Neuron (in vitro differentiated cells): ENCODE measurements around the gene PARP1.

Experiments used
- H2AFZ ChIP-seq: one replicate; pipeline ENCODE4 v1.6.1; 2013; ENCODE audit warnings: low read depth, mild to moderate bottlenecking, inconsistent platforms, low read length, moderate library complexity
- H3K27me3 ChIP-seq: one replicate; pipeline ENCODE4 v1.6.1; 2013; ENCODE audit warnings: low read length; ENCODE audit not compliant: insufficient read depth
- H3K36me3 ChIP-seq: one replicate; pipeline ENCODE4 v1.6.1; 2013; ENCODE audit warnings: low read length; ENCODE audit not compliant: insufficient read depth
- H3K4me1 ChIP-seq: one replicate; pipeline ENCODE4 v1.6.1; 2013; ENCODE audit warnings: low read length; ENCODE audit not compliant: insufficient read depth
- H3K4me3 ChIP-seq: 2 replicates; pipeline ENCODE4 v1.5.1; 2013; ENCODE audit warnings: mild to moderate bottlenecking, low read length, moderate library complexity
- H3K9me3 ChIP-seq: one replicate; pipeline ENCODE4 v1.6.1; 2013; ENCODE audit warnings: low read length

The PARP1 gene

DNA sequence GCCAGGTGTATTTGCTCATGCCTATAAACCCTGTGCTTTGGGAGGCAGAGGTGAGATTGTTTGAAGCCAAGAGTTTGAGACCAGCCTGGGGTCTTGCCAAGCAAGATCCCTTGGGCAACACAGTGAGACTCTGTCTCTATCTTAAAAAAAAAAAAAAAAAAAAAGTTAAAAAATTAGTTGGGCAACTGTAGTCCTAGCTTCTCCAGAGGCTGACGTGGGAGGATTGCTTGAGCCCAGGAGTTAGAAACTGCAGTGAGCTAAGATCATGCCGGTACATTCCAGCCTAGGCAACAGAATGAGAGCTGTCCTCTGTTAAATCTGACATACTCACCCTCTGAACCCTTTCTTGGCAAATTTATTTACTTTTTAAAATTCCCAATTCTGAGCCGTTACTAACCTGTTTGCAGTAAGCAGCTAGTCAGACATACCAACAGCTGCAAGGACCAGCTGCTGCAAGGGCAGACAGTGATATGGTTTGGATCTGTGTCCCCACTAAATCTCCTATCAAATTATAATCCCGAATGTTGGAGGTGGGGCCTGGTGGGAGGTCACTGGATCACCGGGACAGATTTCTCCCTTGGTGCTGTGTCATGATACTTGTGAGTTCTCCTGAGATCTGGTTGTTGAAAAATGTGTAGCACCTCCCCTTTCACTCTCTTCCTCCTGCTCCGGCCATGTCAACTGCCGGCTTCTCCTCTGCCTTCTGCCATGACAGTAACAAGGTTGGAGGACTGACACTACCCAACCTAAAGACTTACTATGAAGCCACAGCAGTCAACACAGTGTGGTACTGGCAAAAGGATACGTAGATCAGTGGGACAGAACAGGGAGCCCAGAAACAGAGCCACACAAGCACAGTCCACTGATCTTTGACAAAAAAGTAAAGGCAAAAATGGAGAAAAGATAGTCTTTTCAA is 10.6 kb downstream of the PARP1 start:
- Histone ChIP-seq H3K9me3 (peaks cover 3% of the 10 kb centered on the region), H3K4me1 (no peaks in the 10 kb centered on the region), H3K4me3 (no peak overlapping the region), H2AFZ (no peak overlapping the region), H3K27me3 (no peaks in the 10 kb centered on the region), H3K36me3 (peaks cover 81% of the 10 kb centered on the region)

DNA sequence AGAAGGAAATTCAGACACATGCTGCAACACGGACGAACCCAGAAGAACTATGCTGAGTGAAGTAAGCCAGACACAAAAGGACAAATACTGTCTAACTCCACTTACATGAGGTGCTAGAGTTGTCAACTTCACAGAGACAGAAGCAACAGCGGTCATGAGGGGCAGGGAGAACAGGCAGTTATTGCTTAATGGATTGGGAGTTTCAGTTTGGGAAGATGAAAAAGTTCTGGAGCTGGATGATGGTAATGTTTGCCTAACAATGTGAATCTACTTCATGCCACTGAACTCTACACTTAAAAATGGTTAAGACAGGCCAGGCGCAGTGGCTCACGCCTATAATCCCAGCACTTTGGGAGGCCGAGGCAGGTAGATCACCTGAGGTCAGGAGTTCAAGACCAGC is 12.1 kb downstream of the PARP1 start:
- Histone ChIP-seq H3K9me3 (peaks cover 3% of the 10 kb centered on the region), H2AFZ (no peak overlapping the region), H3K4me1 (no peaks in the 10 kb centered on the region), H3K27me3 (no peaks in the 10 kb centered on the region), H3K4me3 (no peak overlapping the region), H3K36me3 (peaks cover 80% of the 10 kb centered on the region)

DNA sequence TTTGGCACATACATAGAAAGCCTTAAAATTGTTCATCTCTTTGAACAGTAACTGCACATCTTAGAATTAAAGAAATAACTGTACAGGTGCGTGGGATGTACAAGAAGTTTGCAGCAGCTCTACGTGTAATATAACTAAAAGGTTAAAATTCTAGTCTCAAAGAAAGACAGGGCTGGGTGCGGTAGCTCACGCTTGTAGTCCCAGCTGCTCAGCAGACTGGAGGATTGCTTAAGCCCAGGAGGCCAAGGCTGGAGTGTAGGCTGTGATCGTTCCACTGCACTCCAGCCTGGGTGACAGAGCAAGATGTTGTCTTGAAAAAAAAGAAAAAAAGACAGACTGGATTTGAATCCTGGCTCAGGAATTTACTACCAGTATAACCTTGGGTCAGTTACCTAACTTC is 13.4 kb downstream of the PARP1 start:
- no peak overlapping the region for H2AFZ ChIP-seq
- H3K4me3 ChIP-seq, result no peak overlapping the region
- H3K27me3 ChIP-seq, result no peaks in the 10 kb centered on the region
- H3K36me3 ChIP-seq, result peaks cover 81% of the 10 kb centered on the region
- no peaks in the 10 kb centered on the region for H3K4me1 ChIP-seq
- peaks cover 2% of the 10 kb centered on the region for H3K9me3 ChIP-seq

DNA sequence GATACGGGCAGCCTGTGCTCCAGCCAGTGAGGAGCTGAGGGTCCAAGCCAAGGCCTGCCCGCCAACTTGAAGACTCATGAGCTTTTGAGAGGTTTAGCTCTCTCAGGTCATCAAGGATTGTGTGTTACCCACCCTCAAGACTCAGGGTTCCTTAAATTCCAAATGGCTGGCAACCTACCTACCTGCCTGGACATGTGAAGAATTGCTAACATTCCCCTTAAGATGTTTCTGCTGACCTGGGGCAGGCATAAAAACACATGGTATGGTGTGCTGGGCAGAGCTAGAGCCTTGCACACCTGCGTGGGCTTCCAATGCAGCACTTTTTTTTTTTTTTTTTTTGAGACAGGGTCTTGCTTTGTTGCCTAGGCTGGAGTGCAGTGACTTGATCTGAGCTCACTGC is 17.2 kb downstream of the PARP1 start:
- Histone ChIP-seq H3K9me3 (no peaks in the 10 kb centered on the region), H3K4me3 (no peak overlapping the region), H3K4me1 (no peaks in the 10 kb centered on the region), H2AFZ (no peak overlapping the region), H3K27me3 (no peaks in the 10 kb centered on the region), H3K36me3 (peaks cover 90% of the 10 kb centered on the region)

DNA sequence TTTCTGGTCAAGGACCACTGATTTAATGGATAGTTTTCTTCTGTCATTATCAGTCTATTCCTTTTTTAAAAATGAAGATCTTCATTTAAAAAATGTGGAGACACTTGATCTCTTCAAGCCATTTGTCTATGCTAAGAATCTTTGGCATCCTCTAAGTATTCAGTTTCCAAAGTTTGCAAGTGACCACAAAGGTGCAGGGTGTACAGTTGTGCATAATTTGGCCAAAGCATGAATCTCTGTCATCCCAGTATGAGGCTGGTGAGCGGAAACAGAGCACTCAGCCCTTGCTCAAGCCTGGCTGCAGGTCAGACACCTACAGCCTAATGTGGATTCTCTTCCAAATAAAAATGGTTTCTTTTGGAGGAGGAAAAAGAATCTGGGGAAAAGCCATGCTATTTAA is 19.8 kb downstream of the PARP1 start:
- Histone ChIP-seq H3K4me1 (no peaks in the 10 kb centered on the region), H3K4me3 (no peak overlapping the region), H2AFZ (no peak overlapping the region), H3K27me3 (no peaks in the 10 kb centered on the region), H3K9me3 (no peaks in the 10 kb centered on the region), H3K36me3 (peaks cover 94% of the 10 kb centered on the region)

DNA sequence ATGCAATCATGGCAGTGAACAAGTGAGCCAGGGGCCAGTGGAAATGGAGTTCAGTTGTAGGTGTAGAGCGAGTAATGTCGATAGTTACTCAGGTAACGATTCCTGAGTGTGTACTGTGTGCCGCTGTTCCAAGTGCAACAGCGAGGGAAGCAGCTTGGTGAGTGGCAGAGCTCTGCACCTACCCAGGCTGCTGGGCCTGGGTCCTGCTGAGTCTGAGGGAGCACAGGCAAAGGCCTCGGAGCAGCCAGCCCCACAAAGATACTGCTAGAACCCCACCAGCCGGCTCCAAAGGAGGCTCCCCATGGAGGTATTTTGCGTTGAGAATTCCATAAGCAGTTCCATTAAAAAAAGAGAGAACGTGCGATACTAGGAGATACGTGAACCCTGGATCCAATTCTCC is 23.2 kb downstream of the PARP1 start:
- Histone ChIP-seq H3K4me1 (no peaks in the 10 kb centered on the region), H3K9me3 (no peaks in the 10 kb centered on the region), H3K27me3 (no peaks in the 10 kb centered on the region), H3K36me3 (peaks cover 96% of the 10 kb centered on the region), H2AFZ (no peak overlapping the region), H3K4me3 (no peak overlapping the region)

DNA sequence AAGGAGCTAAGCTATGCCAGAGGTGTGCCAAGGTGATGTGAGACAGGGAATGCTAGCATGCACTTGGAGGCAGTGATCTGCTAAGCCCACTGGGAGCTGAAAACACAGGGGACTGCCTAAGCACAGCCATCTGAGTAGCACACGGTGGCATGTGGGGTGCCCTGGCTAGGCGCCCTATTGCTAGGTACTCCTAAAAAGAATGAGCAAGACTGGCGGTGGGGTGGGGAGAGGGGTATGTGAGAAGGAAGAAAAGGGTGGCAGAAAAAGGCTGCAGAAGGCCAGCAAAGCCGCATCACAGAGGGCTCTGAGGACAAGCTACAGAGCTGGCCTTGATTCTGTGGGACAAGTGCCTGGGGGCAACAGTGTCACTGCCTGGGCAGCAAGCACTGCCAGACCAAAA is 23.9 kb downstream of the PARP1 start:
- Histone ChIP-seq H3K4me3 (no peak overlapping the region), H3K36me3 (peaks cover 96% of the 10 kb centered on the region), H3K4me1 (no peaks in the 10 kb centered on the region), H2AFZ (no peak overlapping the region), H3K9me3 (no peaks in the 10 kb centered on the region), H3K27me3 (no peaks in the 10 kb centered on the region)

DNA sequence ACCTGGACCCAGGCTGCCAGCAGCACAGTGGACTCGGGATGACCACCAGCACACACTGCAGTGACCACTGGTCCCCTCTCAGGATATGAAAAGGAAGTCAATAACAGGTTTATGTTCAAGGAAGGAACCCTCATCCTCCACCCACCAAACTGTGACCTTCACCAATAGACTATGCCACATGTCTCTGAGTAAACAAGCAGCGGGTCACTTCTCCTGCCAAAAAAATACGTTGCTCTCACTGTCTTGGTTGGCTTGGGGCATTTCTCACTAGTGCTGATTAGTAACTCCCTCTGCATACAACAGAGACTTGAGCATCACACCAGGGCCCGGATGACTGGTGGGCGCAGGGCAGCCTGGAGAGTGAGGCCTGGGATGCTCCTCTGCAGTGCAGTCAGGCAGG is 25.9 kb downstream of the PARP1 start:
- peaks cover 1% of the 10 kb centered on the region for H3K9me3 ChIP-seq
- H3K4me1 ChIP-seq, result no peaks in the 10 kb centered on the region
- no peak overlapping the region for H3K4me3 ChIP-seq
- H3K36me3 ChIP-seq, result peaks cover 96% of the 10 kb centered on the region
- no peak overlapping the region for H2AFZ ChIP-seq
- no peaks in the 10 kb centered on the region for H3K27me3 ChIP-seq

DNA sequence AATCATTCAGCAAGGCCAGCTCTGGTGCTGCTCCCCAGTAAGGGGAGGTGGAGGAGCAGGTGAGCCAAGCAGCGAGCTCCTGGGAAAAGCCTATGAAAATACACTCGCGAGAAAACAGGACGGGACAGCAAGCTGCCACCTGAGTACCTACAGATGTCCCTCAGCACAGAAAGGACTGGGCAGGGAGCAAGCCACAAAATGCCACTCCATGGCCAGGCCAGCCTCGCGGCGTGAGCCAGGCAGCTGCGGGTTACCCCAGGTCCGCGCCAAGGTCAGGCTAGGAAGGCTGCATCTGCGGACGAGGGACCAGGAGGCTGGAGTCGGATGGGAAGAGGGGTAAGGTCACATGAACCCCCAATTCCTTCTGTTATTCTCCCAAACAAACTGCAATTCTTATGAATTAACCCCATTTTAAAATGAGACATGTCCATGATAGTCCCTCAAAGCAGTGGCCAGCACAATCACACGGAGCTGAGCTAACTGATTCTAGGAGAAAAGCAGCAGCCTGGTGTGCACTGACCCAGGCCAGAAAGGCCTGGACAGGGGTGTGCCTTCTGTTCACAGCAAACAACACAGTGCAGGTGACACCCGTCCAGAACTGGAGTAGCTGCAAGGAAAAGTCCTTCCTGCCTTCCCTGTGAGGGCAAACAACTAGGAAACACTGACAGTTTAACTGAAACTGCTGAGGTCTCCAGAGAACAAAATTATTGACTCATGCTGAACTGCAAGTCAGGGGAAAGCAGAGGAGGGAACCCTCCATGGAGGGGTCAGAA is 26.5 kb downstream of the PARP1 start:
- H3K4me3 ChIP-seq, result no peak overlapping the region
- no peaks in the 10 kb centered on the region for H3K4me1 ChIP-seq
- H2AFZ ChIP-seq, result no peak overlapping the region
- peaks cover 98% of the 10 kb centered on the region for H3K36me3 ChIP-seq
- H3K9me3 ChIP-seq, result peaks cover 2% of the 10 kb centered on the region
- H3K27me3 ChIP-seq, result no peaks in the 10 kb centered on the region

DNA sequence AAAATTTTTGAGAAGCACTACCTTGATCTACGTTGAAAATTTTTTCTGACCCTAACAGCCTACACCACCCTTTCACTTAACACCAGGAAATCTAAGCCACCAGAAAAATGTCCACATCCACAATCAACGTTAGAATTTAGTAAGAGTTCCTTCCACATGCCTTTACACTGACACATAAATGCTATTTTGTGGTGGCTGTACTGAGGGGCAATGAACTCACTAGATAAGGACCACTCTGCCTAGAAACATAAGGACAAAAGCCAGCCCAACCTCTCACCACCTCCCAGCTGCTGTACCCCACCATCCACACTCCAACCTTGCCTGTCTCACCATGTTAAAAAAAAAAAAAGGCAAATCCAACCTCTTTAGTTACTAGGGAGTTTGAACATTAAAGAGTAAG is 29.8 kb downstream of the PARP1 start:
- H3K27me3 ChIP-seq, result no peaks in the 10 kb centered on the region
- peaks cover 99% of the 10 kb centered on the region for H3K36me3 ChIP-seq
- no peak overlapping the region for H2AFZ ChIP-seq
- H3K4me1 ChIP-seq, result no peaks in the 10 kb centered on the region
- no peak overlapping the region for H3K4me3 ChIP-seq
- H3K9me3 ChIP-seq, result peaks cover 2% of the 10 kb centered on the region

DNA sequence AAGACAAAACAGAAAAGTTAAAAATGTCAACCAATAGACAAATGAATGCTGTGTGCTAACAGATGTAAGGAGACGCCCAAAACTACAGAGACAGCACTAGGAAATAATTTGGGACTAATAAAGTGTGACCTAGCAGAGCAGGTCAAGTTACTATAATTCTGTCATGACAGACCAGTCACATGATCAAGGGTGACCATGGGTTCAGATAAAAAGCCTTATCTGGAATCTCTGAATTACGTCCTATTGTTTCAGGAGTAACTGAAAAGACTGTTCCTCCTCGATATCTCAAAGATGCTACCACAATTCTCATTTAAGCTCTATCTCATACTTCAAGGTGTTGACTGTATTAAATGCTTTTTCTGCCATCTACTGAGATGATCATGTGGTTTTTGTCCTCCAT is 31.6 kb downstream of the PARP1 start:
- Histone ChIP-seq H3K27me3 (no peaks in the 10 kb centered on the region), H3K9me3 (peaks cover 2% of the 10 kb centered on the region), H3K36me3 (peaks cover 98% of the 10 kb centered on the region), H2AFZ (no peak overlapping the region), H3K4me1 (no peaks in the 10 kb centered on the region), H3K4me3 (no peak overlapping the region)

DNA sequence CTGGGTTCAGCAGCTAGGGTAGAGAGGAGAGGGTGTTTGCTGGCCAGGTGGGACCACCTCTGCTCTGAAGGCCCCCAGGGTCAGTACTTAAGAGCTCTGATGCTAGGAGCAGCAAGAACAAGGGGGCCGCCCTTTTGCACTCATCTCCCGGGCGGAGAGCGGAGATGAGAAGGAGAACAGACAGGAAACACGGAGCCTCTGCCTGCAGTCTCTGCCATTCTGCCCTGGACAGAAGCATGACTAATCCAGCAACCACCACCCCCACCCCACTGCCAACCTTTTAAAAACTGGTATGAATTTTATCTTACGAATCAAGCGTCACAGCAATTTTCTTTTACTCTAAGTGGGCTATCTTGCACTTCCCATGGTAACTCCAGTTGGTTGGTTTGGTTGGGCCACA is 34.5 kb downstream of the PARP1 start:
- Histone ChIP-seq H3K4me1 (no peaks in the 10 kb centered on the region), H3K27me3 (no peaks in the 10 kb centered on the region), H3K4me3 (no peak overlapping the region), H2AFZ (no peak overlapping the region), H3K36me3 (peaks cover 95% of the 10 kb centered on the region), H3K9me3 (peaks cover 2% of the 10 kb centered on the region)

DNA sequence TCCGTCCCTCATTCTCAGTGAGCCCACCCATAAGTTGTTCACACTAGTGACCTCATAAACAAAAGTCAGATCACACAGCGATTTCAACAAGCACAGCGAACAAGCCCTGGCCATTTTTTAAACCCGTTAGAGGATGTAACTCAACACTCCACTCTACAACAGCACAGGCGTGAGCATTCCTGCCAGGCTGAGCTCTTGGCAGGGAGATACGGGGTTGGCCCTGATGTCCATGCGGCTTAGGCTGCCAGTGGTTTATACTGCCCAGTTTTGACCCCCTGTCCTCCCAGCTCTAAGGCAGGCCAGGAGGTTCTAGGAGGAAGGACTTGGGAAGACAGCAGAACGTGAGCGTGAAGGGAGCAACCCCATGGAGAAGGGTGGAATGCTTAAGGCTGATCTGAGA is 35.0 kb downstream of the PARP1 start:
- Histone ChIP-seq H3K9me3 (peaks cover 2% of the 10 kb centered on the region), H2AFZ (no peak overlapping the region), H3K4me1 (no peaks in the 10 kb centered on the region), H3K4me3 (no peak overlapping the region), H3K36me3 (peaks cover 95% of the 10 kb centered on the region), H3K27me3 (no peaks in the 10 kb centered on the region)
